ENCODE data around the gene PRKCA. TPM values are rescaled to one million over a fixed set of nuclear protein-coding genes. Genes with fewer than 3 reads are reported as not detected.
A peak's percentile ranks its signal among the peaks of the same experiment; 100 is the strongest.

PRKCA gene
- total RNA-seq, 1 experiment from 2014 or later, result 29.5 TPM

- TF ChIP-seq ERG (CRISPR knock-in tag; IDR thresholded peaks at IDR 0.05), result no peak
Observed at GRCh38 chr17:66354472-66354871, 52.1 kb downstream of the PRKCA start (continued).

DNA sequence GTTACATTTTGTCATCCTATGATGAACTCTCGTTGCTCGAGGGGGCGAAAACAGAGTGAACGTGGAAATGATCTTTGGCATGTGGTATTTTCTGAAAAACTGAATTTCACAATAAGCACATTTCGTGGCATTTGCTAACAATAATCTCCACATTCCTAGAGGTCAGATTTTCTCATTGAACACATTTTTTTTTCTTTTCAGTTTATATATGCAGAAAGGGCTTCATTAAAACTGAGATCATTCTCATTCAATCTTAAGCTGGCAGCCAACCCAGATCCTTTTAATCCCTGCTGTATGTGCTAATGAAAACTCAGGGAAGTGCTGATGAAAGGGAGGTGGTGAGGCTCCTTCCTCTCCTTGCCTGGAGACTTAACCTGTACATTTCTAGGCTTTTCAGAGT is 52.6 kb downstream of the PRKCA start:
- no peaks in the 10 kb centered on the region for H3K27me3 Mint-ChIP-seq (ENCODE audit: low read depth)
- no peak for DNase-seq (ENCODE audit: low spot score)
- CTCF ChIA-PET, result no interaction called here
- POLR2A ChIA-PET, result interaction anchor here (1.0 kb wide), 1 partner anchor 12 kb away, joined by 3 read pairs; no protein-coding TSS in a partner anchor
- H3K4me3 Mint-ChIP-seq, result no peak overlapping the region
- H3K27ac Mint-ChIP-seq, result peak overlapping the region; percentile 59; the same call in 1 of the 2 replicates
- no peaks in the 10 kb centered on the region for H3K9me3 Mint-ChIP-seq
- no peak for ATAC-seq
- TF ChIP-seq, protein P1, sequence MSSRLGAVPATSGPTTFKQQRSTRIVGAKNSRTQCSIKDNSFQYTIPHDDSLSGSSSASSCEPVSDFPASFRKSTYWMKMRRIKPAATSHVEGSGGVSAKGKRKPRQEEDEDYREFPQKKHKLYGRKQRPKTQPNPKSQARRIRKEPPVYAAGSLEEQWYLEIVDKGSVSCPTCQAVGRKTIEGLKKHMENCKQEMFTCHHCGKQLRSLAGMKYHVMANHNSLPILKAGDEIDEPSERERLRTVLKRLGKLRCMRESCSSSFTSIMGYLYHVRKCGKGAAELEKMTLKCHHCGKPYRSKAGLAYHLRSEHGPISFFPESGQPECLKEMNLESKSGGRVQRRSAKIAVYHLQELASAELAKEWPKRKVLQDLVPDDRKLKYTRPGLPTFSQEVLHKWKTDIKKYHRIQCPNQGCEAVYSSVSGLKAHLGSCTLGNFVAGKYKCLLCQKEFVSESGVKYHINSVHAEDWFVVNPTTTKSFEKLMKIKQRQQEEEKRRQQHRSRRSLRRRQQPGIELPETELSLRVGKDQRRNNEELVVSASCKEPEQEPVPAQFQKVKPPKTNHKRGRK (CRISPR knock-in tag; IDR thresholded peaks at IDR 0.05; ENCODE audit: borderline replicate concordance), result no peak
- no peak for TF ChIP-seq IRF2 (CRISPR knock-in tag; IDR thresholded peaks at IDR 0.05; ENCODE audit: borderline replicate concordance, low read depth)
- no peak for TF ChIP-seq OVOL2 (CRISPR knock-in tag; IDR thresholded peaks at IDR 0.05; ENCODE audit: borderline replicate concordance)
- TF ChIP-seq HMGA2 (CRISPR knock-in tag; IDR thresholded peaks at IDR 0.05), result no peak
- TF ChIP-seq KAT7 (CRISPR knock-in tag; IDR thresholded peaks at IDR 0.05; ENCODE audit: borderline replicate concordance), result no peak
- no peak for TF ChIP-seq TEAD1 (CRISPR knock-in tag; IDR thresholded peaks at IDR 0.05)
- no peak for TF ChIP-seq ZBTB21 (CRISPR knock-in tag; IDR thresholded peaks at IDR 0.05; ENCODE audit: borderline replicate concordance)
- TF ChIP-seq, protein P2, sequence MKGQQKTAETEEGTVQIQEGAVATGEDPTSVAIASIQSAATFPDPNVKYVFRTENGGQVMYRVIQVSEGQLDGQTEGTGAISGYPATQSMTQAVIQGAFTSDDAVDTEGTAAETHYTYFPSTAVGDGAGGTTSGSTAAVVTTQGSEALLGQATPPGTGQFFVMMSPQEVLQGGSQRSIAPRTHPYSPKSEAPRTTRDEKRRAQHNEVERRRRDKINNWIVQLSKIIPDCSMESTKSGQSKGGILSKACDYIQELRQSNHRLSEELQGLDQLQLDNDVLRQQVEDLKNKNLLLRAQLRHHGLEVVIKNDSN (CRISPR knock-in tag; IDR thresholded peaks at IDR 0.05), result no peak
- TF ChIP-seq FOXK1 (CRISPR knock-in tag; IDR thresholded peaks at IDR 0.05), result no peak
- TF ChIP-seq ZNF263 (CRISPR knock-in tag; IDR thresholded peaks at IDR 0.05; ENCODE audit: low read depth), result no peak
- no peak for TF ChIP-seq ELF4 (CRISPR knock-in tag; IDR thresholded peaks at IDR 0.05; ENCODE audit: low read depth)
- no peak for TF ChIP-seq MYBL2 (CRISPR knock-in tag; IDR thresholded peaks at IDR 0.05)
- no peak for TF ChIP-seq RELA (CRISPR knock-in tag; IDR thresholded peaks at IDR 0.05; ENCODE audit: borderline replicate concordance)
- TF ChIP-seq, protein P3, sequence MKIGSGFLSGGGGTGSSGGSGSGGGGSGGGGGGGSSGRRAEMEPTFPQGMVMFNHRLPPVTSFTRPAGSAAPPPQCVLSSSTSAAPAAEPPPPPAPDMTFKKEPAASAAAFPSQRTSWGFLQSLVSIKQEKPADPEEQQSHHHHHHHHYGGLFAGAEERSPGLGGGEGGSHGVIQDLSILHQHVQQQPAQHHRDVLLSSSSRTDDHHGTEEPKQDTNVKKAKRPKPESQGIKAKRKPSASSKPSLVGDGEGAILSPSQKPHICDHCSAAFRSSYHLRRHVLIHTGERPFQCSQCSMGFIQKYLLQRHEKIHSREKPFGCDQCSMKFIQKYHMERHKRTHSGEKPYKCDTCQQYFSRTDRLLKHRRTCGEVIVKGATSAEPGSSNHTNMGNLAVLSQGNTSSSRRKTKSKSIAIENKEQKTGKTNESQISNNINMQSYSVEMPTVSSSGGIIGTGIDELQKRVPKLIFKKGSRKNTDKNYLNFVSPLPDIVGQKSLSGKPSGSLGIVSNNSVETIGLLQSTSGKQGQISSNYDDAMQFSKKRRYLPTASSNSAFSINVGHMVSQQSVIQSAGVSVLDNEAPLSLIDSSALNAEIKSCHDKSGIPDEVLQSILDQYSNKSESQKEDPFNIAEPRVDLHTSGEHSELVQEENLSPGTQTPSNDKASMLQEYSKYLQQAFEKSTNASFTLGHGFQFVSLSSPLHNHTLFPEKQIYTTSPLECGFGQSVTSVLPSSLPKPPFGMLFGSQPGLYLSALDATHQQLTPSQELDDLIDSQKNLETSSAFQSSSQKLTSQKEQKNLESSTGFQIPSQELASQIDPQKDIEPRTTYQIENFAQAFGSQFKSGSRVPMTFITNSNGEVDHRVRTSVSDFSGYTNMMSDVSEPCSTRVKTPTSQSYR (CRISPR knock-in tag; IDR thresholded peaks at IDR 0.05), result no peak
- H3K36me3 Mint-ChIP-seq, result no peaks in the 10 kb centered on the region
- peaks cover 49% of the 10 kb centered on the region for H3K4me1 Mint-ChIP-seq

DNA sequence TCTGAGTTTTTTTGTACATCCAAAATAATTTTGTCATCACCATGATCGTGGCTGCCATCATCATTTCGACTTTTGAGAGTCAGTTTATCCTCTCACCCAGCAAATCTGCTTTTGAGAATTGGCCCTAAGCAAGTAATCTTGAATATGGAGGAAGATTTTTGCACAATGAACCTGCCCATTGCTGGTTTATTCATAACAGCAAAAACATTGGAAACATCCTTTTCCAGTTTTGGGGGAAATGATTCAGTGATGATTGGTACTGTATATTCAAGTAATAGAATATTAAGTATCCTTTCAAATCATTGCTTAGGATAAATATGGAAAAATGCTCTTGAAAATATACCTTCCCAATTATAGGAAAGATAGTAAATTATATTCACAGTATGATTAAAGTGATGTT is 53.1 kb downstream of the PRKCA start:
- H3K4me1 Mint-ChIP-seq, result peaks cover 52% of the 10 kb centered on the region
- H3K27ac Mint-ChIP-seq, result peak overlapping the region; percentile 59; the same call in 1 of the 2 replicates
- H3K4me3 Mint-ChIP-seq, result no peak overlapping the region
- CTCF ChIA-PET, result no interaction called here
- POLR2A ChIA-PET, result no interaction called here
- H3K36me3 Mint-ChIP-seq, result no peaks in the 10 kb centered on the region
- no peaks in the 10 kb centered on the region for H3K27me3 Mint-ChIP-seq (ENCODE audit: low read depth)
- no peaks in the 10 kb centered on the region for H3K9me3 Mint-ChIP-seq
- ATAC-seq (no peak), DNase-seq (ENCODE audit: low spot score) (no peak)
- TF ChIP-seq NFATC4 (CRISPR knock-in tag; IDR thresholded peaks at IDR 0.05) (no peak), CTCF (IDR thresholded peaks at IDR 0.05) (no peak), RORB (CRISPR knock-in tag; IDR thresholded peaks at IDR 0.05) (no peak), RELA (CRISPR knock-in tag; IDR thresholded peaks at IDR 0.05; ENCODE audit: borderline replicate concordance) (no peak), OVOL2 (CRISPR knock-in tag; IDR thresholded peaks at IDR 0.05; ENCODE audit: borderline replicate concordance) (no peak), ZNF396 (CRISPR knock-in tag; IDR thresholded peaks at IDR 0.05; ENCODE audit: borderline replicate concordance) (no peak)
- TF ChIP-seq, protein P4, sequence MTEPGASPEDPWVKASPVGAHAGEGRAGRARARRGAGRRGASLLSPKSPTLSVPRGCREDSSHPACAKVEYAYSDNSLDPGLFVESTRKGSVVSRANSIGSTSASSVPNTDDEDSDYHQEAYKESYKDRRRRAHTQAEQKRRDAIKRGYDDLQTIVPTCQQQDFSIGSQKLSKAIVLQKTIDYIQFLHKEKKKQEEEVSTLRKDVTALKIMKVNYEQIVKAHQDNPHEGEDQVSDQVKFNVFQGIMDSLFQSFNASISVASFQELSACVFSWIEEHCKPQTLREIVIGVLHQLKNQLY (CRISPR knock-in tag; IDR thresholded peaks at IDR 0.05), result no peak
- TF ChIP-seq, protein P5, sequence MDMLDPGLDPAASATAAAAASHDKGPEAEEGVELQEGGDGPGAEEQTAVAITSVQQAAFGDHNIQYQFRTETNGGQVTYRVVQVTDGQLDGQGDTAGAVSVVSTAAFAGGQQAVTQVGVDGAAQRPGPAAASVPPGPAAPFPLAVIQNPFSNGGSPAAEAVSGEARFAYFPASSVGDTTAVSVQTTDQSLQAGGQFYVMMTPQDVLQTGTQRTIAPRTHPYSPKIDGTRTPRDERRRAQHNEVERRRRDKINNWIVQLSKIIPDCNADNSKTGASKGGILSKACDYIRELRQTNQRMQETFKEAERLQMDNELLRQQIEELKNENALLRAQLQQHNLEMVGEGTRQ (CRISPR knock-in tag; IDR thresholded peaks at IDR 0.05), result no peak
- TF ChIP-seq, protein P1 (CRISPR knock-in tag; IDR thresholded peaks at IDR 0.05; ENCODE audit: borderline replicate concordance), result no peak
- TF ChIP-seq, protein P2 (CRISPR knock-in tag; IDR thresholded peaks at IDR 0.05), result no peak

Data from WTC11 (cell line).